SKM-1 (cell line): ENCODE data around the gene KAT2A.

Source experiments
- DNase-seq: peaks from one replicate; lab custom pipeline; 2025; ENCODE audit not compliant: unreplicated experiment; lab: John Stamatoyannopoulos, UW

Gene KAT2A

DNA sequence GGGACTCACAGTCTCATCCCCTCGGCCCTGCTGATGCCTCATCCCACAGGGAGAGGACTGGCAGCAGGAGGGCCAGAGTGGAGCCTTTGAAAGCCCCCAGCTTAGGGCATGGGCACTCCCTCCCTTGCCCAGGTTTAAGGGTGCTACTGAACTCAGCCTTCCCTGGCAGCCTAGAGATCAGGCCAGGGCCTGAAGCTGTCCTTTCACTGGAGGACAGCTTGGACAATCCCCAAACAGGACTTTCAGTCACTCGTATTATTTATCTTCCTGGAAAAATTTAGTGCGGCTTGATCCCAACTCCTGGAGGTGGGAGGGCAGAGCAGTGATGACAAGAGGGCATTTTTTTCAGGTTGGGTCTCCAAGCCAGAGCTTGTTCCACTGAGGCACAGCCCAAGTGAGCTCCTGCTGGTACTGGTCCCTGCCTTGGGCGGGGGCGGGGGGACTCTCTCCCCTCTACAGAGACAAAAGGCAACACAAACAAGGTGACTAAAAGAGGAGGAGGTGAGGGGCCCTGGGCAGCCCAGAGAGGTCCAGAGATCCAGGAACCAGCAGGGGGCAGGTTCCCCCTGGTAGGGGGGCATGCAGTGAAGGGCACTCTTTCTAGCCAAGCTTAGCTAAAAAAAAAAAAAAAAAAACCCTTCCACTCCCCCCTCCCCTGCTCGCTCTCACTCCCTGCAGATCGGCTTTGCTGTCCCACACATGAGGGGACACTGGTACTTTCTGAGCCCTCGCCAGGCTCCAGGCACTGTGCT lies 24.6 kb downstream of the KAT2A start:
- DNase-seq: no peak

- DNase-seq: no peak
These were observed 26.6 kb downstream of the KAT2A start for GRCh38 chr17:42094375-42095069.

- DNase-seq: no peak
These were observed 28.2 kb downstream of the KAT2A start for GRCh38 chr17:42092939-42093338.

- DNase-seq: no peak
These were observed 30.0 kb downstream of the KAT2A start for GRCh38 chr17:42090964-42091790.

- no peak for DNase-seq
These were observed 32.4 kb downstream of the KAT2A start for GRCh38 chr17:42088736-42089135.

GRCh38 chr17:42087736-42088705 lies 33.1 kb downstream of the KAT2A start:
- DNase-seq: no peak

DNA sequence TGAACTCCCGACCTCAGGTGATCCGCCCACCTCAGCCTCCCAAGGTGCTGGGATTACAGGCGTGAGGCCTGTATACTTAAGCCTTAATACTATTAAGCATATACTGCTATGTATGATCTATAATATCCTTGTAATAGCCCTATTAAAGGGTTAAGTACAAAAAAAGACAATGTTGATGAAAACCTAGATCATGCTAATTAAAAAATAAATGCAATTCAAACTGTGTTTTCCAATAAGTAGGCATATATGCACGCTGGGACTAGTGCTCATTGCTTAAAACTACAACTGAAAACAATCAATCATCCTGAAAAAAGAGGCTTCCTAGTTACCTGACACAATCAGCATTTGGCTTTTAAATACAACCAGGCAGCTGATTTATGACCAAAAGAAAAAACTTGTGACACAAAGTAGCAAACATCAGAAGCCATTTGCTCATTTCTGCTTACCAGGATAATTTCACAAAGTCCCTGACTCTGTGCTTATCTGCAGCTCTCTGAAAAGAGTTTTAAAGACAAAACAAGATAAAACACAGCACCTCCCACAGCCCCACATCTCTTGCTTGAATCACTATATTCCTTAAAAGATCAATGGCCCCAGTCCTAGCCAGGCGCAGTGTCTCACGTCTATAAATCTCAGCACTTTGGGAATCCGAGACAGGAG lies 34.0 kb downstream of the KAT2A start:
- no peak for DNase-seq

- no peak for DNase-seq
These were observed 39.5 kb downstream of the KAT2A start for GRCh38 chr17:42081516-42082129.

GRCh38 chr17:42079541-42079940 lies 41.6 kb downstream of the KAT2A start:
- DNase-seq: no peak

DNA sequence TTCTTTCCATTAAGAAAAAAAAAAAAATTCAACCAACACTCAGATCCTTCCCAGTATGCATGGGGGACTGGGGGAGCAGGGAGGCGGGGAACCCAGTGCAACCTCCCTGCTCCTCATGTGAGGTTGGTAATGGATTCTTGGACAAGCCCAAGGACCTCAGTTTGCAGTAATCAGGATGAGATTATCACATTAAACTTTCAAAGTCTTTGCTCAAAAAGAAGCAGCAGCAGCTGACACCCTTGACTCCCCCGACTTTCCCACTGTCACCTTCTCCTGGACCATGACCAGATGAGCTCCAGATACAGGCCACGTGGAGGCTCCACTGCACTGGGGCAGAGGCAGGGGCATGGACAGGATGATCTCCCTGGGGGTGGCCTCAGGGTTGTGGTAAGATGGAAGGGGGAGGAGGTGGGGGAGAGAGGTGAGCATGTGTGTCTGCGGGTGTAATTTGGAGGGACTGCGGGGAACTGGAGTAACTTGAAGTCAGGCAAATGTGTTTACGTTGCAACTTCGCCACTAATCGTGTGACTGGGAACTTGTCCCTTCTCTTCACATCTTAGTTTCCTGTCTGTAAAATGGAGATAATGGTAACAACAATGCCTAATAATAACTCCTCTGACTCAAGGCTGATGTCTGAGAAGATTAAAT lies 42.6 kb downstream of the KAT2A start:
- DNase-seq: no peak

- no peak for DNase-seq
These were observed 43.4 kb downstream of the KAT2A start for GRCh38 chr17:42077755-42078154.

DNA sequence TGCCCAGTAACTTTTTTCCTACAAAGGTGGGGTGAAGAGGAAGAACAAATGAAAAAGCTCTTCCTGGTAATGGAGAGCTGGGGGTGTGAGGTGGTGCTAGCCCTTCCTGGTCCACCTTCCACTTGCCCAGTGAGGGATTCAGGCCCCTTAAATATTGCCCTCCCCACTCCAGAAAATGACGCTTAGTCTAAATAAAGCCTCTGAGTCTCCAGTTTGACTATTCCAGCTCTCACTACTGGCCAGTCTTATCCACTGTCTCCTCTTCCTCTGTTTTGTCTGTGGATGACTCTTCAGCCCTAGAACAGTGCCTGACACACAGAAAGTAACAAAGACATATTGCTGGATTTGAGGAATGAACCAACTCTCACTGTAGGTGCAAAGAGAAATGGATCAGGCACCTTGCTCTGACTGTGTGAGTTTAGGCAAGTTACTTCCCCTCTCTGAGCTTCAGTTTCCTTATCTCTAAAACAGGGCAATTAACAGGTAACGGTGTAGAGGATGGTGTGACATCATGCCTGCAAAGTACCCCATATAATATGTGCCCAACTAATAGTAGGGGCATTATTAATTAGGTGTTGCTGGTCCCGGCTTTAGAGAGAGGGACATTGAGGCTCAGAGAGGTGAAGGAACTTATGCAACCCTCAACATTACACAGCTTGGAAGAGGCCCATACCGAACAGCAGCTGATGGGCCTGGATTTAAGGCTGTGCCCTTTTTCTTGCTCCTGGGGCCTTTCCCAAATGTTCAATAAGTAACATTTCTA lies 44.2 kb downstream of the KAT2A start:
- DNase-seq: no peak

DNA sequence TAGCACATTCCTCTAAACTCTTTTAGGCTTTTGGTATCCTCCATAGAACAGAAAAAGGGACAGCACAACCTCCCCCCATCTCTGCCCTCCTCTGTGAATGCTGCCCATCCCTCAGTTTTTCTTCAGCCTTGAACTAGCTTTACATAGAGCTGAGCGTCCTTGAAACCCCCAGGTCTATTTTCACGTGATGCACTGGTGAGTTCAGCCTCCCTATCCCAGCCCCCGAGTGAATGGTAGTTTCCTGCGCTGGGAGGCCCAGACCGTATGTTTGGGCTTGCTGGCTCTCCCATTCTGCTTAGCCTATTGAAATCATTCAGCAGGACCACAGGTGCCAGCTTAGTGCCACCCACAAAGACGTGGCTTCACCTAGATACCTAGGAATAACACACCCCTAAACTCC lies 45.4 kb downstream of the KAT2A start:
- DNase-seq: no peak

DNA sequence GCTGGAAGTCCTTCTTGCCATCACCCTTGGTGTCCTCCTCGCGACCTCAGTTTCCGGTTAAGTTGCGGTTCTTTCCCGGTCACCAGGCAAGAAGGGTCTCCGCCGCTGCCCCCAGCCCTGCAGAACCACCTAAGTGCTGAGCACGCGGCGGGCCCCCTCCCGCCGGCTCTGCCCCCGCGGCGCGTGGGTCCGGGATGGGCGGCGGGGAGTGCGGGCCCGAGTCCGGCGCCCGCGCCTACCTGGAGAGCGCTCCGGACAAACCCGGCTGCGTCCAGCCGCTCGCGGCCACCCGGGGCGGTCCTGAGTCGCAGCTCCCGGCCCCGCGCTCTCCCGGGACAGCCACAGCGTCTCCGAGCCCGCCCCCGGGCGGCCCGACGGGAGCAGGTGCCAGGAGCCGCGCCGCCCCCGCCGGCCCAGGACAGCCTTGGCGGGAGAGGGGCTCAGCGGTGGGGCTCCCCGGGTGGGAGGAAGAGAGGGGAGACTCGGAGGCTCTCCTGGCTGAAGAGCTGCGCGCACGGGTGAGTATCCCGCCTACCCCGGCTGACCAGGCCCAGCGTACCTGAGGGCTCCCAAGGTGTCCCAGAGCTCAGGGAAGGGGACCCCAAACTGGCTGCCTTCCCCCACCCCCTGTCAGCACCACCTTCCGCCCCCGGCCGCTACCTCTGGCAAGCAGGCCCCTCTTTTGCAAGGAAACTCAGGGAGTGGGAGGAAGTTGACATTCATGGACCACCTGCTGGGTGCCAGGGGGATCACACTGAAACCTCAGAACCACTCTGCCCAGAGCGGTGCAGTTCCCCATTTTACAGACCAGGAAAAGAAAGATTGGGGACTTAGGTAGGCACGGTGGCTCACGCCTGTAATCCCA lies 48.6 kb downstream of the KAT2A start:
- DNase-seq: no peak

DNA sequence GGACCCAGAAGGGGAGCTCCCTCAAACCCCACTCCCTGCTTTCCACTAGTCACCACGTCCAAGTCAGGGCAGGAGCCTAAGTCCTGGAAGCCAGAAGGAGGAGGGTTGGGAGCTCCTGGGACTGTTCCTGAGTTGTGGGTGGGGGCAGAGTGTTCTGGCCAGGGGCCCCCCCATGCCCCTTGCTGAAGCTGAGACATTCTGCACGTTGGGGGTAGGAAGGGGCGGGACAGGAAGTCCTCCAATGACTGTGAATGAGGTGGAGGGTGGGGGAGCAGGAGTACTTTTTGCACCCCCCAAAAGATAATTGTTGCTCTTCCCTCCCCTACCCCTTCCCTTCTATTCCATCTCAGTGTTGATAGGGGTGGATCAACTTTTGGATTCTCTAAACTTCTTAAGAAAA lies 49.4 kb downstream of the KAT2A start:
- no peak for DNase-seq

DNA sequence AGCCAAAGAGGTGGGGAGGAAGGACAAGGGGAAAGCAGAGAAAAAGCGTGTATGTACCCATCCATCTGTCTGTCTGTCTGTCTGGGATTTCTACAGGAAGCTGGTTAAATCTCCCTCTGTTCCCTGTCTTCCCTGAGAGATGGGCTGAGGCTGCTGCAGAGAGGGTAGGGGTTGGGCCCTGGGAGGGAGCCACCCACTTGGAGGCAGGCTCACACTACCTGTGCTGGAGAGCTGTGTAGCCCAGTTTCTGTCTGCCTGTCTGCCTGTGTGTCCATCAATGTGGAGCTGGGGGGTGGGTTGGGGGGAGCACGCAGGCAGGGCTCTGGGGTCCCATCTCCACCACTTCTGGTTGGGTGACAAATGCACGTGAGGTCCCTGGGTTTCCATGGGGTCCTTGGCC lies 52.2 kb downstream of the KAT2A start:
- DNase-seq: no peak

- no peak for DNase-seq
These were observed 53.6 kb downstream of the KAT2A start for GRCh38 chr17:42067371-42068091.
